Liver (tissue), 3 donors: ENCODE data around the gene TIAM1.

Source experiments
- ATF3 ChIP-seq: IDR thresholded peaks from 2 replicates; pipeline ENCODE4 v1.6.1; 2016; ENCODE audit warnings: antibody characterized with exemption
- CTCF ChIP-seq: fragments of 150-350 bp; IDR thresholded peaks from 2 replicates; pipeline ENCODE4 v1.5.1; 2017; ENCODE audit warnings: improper control_type of control experiment, low read depth, low read length; ENCODE audit not compliant: missing input control
- GABPA ChIP-seq, 2 donors: IDR thresholded peaks in 1 of 2; conservative IDR thresholded peaks in 1 of 2; 2 replicates each; pipeline ENCODE4 v1.6.1; 2016; ENCODE audit warnings: antibody characterized with exemption in 2 of 2, mild to moderate bottlenecking in 1 of 2, moderate library complexity in 1 of 2
- JUND ChIP-seq, 2 donors: IDR thresholded peaks; 2 replicates each; pipeline ENCODE4 v1.6.1; 2016; ENCODE audit warnings: antibody characterized with exemption in 2 of 2
- MAX ChIP-seq: IDR thresholded peaks from 2 replicates; pipeline ENCODE4 v1.6.1; 2016; ENCODE audit warnings: antibody characterized with exemption
- SP1 ChIP-seq: IDR thresholded peaks from 2 replicates; pipeline ENCODE4 v1.6.1; 2018; ENCODE audit warnings: antibody characterized with exemption, mild to moderate bottlenecking
- TAF1 ChIP-seq: conservative IDR thresholded peaks from 2 replicates; pipeline ENCODE4 v1.6.1; 2016; ENCODE audit warnings: antibody characterized with exemption, mild to moderate bottlenecking
- YY1 ChIP-seq: IDR thresholded peaks from 2 replicates; pipeline ENCODE4 v1.6.1; 2016; ENCODE audit warnings: antibody characterized with exemption, mild to moderate bottlenecking
- ZBTB33 ChIP-seq: IDR thresholded peaks from 2 replicates; pipeline ENCODE4 v1.6.1; 2016; ENCODE audit warnings: antibody characterized with exemption
- donor health status: healthy.
- donor health status: healthy.

- no peak for TF ChIP-seq GABPA (IDR thresholded peaks at IDR 0.05 in 1 of 2, conservative IDR thresholded peaks at IDR 0.05 in 1 of 2)
- no peak for TF ChIP-seq CTCF
- no peak for TF ChIP-seq SP1
- peak in 1 of 2 donors; percentile 29 for TF ChIP-seq JUND (IDR thresholded peaks at IDR 0.05)
- no peak for TF ChIP-seq MAX
- TF ChIP-seq ATF3 = no peak
- no peak for TF ChIP-seq YY1
- no peak for TF ChIP-seq TAF1
- no peak for TF ChIP-seq ZBTB33
Observed at GRCh38 chr21:31117128-31117916, 226.7 kb downstream of the TIAM1 start.
